DND-41 (cell line): ENCODE measurements around the gene ZNF581.

Source experiments
- EZH2 ChIP-seq: IDR thresholded peaks from 3 replicates; pipeline ENCODE4 v1.6.1; 2012; ENCODE audit warnings: borderline replicate concordance, low read depth, mild to moderate bottlenecking, moderate library complexity, low read length, inconsistent platforms; ENCODE audit not compliant: severe bottlenecking
- TF ChIP-seq, protein P1 (sequence below): IDR thresholded peaks from 2 replicates; pipeline ENCODE4 v1.5.1; 2012; ENCODE audit warnings: borderline replicate concordance, low read length, moderate library complexity, mild to moderate bottlenecking; ENCODE audit not compliant: poor library complexity, severe bottlenecking; ENCODE audit errors: extremely low read depth

DNA sequence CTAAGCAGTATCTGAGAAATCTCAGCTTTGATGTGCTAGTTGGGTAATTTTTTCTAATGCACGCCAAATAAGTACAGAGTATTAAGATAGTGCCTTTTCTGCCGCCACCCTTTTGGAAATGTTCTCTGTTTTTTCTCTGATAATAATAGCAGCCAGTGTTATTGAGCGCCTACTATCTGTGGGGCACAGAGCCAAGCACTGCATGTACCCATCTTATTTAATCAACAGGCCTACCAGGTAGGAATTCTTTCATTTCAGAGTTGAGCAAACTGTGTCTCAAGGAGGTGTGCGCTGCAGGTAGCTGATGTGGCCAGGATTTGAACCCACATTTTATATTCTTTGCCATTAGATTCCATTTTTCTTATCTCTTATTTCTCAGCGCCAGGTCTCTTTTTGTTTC, 32.9 kb downstream of the ZNF581 start:
- TF ChIP-seq, protein P1, sequence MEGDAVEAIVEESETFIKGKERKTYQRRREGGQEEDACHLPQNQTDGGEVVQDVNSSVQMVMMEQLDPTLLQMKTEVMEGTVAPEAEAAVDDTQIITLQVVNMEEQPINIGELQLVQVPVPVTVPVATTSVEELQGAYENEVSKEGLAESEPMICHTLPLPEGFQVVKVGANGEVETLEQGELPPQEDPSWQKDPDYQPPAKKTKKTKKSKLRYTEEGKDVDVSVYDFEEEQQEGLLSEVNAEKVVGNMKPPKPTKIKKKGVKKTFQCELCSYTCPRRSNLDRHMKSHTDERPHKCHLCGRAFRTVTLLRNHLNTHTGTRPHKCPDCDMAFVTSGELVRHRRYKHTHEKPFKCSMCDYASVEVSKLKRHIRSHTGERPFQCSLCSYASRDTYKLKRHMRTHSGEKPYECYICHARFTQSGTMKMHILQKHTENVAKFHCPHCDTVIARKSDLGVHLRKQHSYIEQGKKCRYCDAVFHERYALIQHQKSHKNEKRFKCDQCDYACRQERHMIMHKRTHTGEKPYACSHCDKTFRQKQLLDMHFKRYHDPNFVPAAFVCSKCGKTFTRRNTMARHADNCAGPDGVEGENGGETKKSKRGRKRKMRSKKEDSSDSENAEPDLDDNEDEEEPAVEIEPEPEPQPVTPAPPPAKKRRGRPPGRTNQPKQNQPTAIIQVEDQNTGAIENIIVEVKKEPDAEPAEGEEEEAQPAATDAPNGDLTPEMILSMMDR: no peak
- TF ChIP-seq EZH2: no peak
